LNCAP (cell line): ENCODE data around the gene RAVER2.

ENCODE experiments used
- TF ChIP-seq, protein P1 (sequence below): fragments of 450-650 bp; IDR thresholded peaks from 2 replicates; pipeline ENCODE4 v1.5.1; 2017; ENCODE audit warnings: mild to moderate bottlenecking

RAVER2 gene

GRCh38 chr1:64871256-64871655 is 126.4 kb downstream of the RAVER2 start:
- TF ChIP-seq, protein P1, sequence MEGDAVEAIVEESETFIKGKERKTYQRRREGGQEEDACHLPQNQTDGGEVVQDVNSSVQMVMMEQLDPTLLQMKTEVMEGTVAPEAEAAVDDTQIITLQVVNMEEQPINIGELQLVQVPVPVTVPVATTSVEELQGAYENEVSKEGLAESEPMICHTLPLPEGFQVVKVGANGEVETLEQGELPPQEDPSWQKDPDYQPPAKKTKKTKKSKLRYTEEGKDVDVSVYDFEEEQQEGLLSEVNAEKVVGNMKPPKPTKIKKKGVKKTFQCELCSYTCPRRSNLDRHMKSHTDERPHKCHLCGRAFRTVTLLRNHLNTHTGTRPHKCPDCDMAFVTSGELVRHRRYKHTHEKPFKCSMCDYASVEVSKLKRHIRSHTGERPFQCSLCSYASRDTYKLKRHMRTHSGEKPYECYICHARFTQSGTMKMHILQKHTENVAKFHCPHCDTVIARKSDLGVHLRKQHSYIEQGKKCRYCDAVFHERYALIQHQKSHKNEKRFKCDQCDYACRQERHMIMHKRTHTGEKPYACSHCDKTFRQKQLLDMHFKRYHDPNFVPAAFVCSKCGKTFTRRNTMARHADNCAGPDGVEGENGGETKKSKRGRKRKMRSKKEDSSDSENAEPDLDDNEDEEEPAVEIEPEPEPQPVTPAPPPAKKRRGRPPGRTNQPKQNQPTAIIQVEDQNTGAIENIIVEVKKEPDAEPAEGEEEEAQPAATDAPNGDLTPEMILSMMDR, result no peak

GRCh38 chr1:64872067-64872466 is 127.2 kb downstream of the RAVER2 start:
- TF ChIP-seq, protein P1, result no peak

DNA sequence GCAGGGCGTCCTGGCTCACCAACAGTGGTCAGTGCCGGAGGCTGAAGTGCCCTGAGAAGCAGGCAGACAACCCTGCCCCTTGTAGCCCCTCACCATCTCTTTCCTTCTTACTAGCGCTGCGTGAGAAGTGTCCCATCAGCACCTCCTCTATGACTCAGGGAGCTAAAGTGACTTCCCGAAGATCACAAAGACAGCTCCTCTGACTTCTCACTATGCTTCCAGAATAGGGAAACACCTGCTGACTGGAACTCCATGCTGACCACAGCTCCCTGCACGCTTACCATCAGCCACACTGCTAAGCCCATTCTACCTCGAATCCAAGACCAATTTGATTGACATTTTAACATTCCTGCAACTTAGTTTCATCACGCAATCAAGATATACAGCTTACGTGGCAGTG is 128.7 kb downstream of the RAVER2 start:
- TF ChIP-seq, protein P1, result no peak

DNA sequence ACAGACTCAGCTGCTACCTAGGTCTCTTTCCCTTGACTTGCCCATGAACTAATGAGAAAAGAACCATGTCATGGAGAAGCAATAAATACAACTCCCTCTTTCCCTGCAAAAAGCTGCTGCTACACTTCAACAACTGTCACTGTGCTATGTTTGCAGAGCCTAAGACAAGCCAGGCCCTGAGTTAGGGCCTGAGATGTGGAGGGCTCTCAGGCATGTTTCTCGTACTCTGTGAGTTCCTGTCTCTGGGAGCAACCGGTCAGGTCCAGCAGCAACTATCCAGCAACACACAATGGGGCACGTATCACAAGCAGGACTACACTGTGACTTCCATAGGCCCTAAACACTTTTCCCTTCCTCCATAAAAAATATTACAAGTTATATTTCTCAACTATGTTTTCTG is 129.8 kb downstream of the RAVER2 start:
- TF ChIP-seq, protein P1, result no peak

DNA sequence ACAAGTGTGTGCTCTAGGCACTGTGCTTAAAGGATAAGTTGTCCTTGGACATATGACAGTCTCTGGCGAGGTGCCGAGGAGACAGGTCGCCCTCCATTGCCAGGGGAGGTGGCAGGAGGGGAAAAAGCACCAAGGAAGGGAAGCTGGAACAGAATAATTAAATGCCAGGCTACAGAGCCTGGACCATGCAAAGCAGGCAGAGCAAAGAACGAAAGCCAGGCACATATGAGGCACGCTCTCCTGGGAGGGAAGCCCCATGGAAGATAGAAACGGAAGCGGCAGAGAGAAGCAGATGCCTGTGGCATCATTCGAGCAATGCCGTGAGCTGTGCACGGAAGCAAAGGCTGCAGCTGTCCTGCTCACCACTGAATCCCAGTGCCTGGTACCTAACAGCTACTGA is 130.2 kb downstream of the RAVER2 start:
- TF ChIP-seq, protein P1, result no peak

DNA sequence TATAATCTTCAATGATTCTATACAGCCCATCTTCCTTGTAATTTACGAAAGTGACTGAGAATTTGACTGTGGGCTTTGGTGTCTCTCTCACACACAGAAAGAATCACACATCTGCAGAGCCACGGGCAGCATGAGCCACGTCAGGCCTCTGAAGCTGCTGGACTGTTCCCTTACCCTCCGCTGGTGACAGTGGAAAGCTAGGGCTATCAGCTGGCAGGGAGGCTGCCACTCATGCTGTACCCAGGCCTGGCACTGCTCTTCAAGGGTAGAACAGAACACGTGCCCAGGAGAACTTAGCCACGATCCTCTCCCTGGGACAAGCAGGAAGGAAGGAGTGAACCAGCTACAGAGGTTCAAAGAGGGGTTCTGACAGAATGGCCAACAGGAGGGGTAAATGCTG is 130.7 kb downstream of the RAVER2 start:
- TF ChIP-seq, protein P1, result no peak

GRCh38 chr1:64877151-64877550 is 132.3 kb downstream of the RAVER2 start:
- TF ChIP-seq, protein P1, result no peak

DNA sequence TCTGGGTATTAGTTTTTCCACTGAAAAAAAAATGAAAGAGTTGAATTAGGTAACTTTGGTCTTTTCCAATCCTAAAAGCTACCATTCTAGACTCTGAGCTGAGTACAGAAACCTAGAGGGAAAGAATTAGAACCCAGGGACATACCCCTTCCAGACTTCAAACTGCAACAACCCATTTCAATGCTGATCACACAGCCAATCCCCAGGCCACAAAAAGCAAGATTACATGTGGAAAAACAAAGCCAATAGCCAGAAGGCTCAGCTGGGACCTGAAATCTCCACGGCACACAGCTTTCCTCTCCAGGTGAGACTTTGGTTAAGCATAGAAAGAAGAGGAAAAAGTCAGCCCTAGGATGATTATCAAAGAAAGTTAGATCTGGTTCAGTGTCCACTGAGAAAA is 132.7 kb downstream of the RAVER2 start:
- TF ChIP-seq, protein P1, result no peak
